Upper lobe of left lung (tissue), 4 donors: Measurements from ENCODE around the gene DAD1.

Source experiments
- CTCF ChIP-seq, 6 experiments: fragments of 450-650 bp in 4 of 6; fragments of 200-600 bp in 2 of 6; sonication (generic) in 2 of 6; IDR thresholded peaks; one replicate each; pipeline ENCODE4 v1.5.1; 2016 to 2019; ENCODE audit warnings: antibody characterized with exemption in 6 of 6
- EP300 ChIP-seq, 4 donors: sonication (generic); formaldehyde crosslinking; IDR thresholded peaks; one replicate each; pipeline ENCODE4 v1.5.1; 2017; ENCODE audit warnings: antibody characterized with exemption in 4 of 4, control low read depth in 2 of 4
- POLR2A ChIP-seq, 4 donors: fragments of 450-650 bp; IDR thresholded peaks; one replicate each; pipeline ENCODE4 v1.5.1; 2016 to 2017; ENCODE audit warnings: antibody characterized with exemption in 4 of 4, mild to moderate bottlenecking in 2 of 4
- POLR2AphosphoS5 ChIP-seq, 2 donors: sonication (generic); formaldehyde crosslinking; IDR thresholded peaks; one replicate each; pipeline ENCODE4 v1.5.1; 2017; ENCODE audit warnings: antibody characterized with exemption in 2 of 2

GRCh38 chr14:22630486-22630885 lies 41.5 kb upstream of the DAD1 start:
- TF ChIP-seq CTCF (IDR thresholded peaks at IDR 0.05) (no peak), POLR2AphosphoS5 (IDR thresholded peaks at IDR 0.05) (no peak), POLR2A (IDR thresholded peaks at IDR 0.05) (no peak), EP300 (IDR thresholded peaks at IDR 0.05) (no peak)
